ENCODE measurements around the gene TRIP11. TPM values are rescaled to one million over a fixed set of nuclear protein-coding genes. Genes with fewer than 3 reads are reported as not detected.
"Not testable (repeated sequence)": the region's sequence is repeated elsewhere in the genome, so short reads cannot be mapped to it uniquely, and the experiment has no call there.

Gene TRIP11
- total RNA-seq, result 90.5 to 104 TPM (median 92.7 TPM) in 3 replicates
- long read RNA-seq, full-length matches to known transcripts, result 18 of 45 reads
- long read RNA-seq, partial matches to known transcripts, result 10 of 45 reads
- long read RNA-seq, other reads (novel, unspliced or antisense), result 17 of 45 reads

DNA sequence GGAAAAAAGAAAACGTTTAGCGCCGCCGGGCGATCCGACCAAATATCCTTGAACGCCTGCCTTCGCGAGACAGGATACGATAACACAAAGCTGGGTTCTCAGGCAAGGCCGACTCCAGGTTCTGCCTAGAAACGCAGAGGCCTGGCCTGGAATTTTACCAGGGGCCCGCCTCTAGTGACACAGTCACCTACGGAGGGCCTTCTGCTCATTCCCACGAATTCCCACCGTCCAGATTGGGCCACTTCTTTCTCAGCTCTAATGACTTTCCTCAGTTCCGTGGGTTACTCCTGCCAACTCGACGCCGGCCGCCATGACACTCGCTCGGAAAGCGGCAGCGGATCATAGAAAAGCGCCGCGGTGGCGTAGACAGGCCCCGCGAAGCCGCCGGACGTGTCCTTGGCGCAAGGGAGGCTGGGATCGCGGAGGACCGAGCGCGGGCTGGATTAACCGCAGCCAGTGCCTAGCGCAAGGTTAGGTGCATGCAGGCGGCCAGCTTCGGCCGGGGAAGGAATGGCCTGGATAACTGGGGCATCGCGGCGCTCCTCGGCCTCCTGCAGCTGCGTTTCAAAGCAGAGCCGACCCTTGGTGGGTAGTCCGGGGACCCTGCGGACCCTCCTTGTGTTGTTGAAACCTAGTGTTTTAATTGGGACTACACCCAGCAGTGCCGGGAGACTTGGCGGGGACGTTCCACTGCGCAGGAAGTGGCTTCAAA is at the start of gene TRIP11:
Gene TRIP11 (minus strand): TSS at position 341 of the 712 bp plus-strand sequence. CDS start 374 bp downstream, outside the sequence.
- H3K4me3 Mint-ChIP-seq (ENCODE audit: unreplicated experiment), result peak within 1 kb of the TSS; percentile 98
- TF ChIP-seq, protein P1, sequence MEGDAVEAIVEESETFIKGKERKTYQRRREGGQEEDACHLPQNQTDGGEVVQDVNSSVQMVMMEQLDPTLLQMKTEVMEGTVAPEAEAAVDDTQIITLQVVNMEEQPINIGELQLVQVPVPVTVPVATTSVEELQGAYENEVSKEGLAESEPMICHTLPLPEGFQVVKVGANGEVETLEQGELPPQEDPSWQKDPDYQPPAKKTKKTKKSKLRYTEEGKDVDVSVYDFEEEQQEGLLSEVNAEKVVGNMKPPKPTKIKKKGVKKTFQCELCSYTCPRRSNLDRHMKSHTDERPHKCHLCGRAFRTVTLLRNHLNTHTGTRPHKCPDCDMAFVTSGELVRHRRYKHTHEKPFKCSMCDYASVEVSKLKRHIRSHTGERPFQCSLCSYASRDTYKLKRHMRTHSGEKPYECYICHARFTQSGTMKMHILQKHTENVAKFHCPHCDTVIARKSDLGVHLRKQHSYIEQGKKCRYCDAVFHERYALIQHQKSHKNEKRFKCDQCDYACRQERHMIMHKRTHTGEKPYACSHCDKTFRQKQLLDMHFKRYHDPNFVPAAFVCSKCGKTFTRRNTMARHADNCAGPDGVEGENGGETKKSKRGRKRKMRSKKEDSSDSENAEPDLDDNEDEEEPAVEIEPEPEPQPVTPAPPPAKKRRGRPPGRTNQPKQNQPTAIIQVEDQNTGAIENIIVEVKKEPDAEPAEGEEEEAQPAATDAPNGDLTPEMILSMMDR (IDR thresholded peaks at IDR 0.05), result no peak
- peaks cover 2% of the 10 kb centered on the region for H3K36me3 Mint-ChIP-seq (ENCODE audit: low read depth)
- peaks cover 42% of the 10 kb centered on the region for H3K4me1 Mint-ChIP-seq (ENCODE audit: low read depth)
- DNase-seq (ENCODE audit: low spot score), result peak; percentile 98
- peak within 1 kb of the TSS; percentile 100 for H3K27ac Mint-ChIP-seq (ENCODE audit: unreplicated experiment)
- no peaks in the 10 kb centered on the region for H3K9me3 Mint-ChIP-seq (ENCODE audit: low read depth)
- no peaks in the 10 kb centered on the region for H3K27me3 Mint-ChIP-seq (ENCODE audit: low read depth)

DNA sequence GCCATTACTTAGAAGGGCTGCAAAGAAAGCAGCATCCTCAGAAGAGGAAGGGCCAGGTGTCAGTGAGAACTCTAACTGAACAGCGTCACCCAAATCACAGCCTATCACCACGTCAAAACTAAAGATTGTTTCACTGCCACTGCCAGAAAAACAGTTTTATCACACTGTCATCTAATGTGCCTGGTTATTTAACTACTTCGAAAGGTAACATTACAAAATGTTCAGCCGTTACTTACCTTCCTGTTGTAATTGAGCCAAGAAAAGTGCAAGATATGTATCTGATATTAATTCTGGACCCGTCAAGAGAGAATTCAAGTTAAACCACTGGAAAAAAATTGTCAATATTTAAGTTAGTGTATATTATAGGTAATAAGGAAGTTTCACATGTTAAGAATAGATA is 48.6 kb upstream of the TRIP11 start:
- TF ChIP-seq, protein P1 (IDR thresholded peaks at IDR 0.05), result no peak
- no peak overlapping the region for H3K27ac Mint-ChIP-seq (ENCODE audit: unreplicated experiment)
- H3K4me3 Mint-ChIP-seq (ENCODE audit: unreplicated experiment), result no peak overlapping the region
- H3K4me1 Mint-ChIP-seq (ENCODE audit: low read depth), result no peaks in the 10 kb centered on the region
- H3K9me3 Mint-ChIP-seq (ENCODE audit: low read depth), result no peaks in the 10 kb centered on the region
- DNase-seq (ENCODE audit: low spot score), result no peak
- H3K36me3 Mint-ChIP-seq (ENCODE audit: low read depth), result peaks cover 18% of the 10 kb centered on the region
- H3K27me3 Mint-ChIP-seq (ENCODE audit: low read depth), result no peaks in the 10 kb centered on the region

- Mint-ChIP-seq H3K27me3 (ENCODE audit: low read depth) (no peaks in the 10 kb centered on the region), H3K27ac (ENCODE audit: unreplicated experiment) (no peak overlapping the region)
- DNase-seq (ENCODE audit: low spot score), result no peak
These were observed 34.7 kb upstream of the TRIP11 start for GRCh38 chr14:92074555-92074954.

DNA sequence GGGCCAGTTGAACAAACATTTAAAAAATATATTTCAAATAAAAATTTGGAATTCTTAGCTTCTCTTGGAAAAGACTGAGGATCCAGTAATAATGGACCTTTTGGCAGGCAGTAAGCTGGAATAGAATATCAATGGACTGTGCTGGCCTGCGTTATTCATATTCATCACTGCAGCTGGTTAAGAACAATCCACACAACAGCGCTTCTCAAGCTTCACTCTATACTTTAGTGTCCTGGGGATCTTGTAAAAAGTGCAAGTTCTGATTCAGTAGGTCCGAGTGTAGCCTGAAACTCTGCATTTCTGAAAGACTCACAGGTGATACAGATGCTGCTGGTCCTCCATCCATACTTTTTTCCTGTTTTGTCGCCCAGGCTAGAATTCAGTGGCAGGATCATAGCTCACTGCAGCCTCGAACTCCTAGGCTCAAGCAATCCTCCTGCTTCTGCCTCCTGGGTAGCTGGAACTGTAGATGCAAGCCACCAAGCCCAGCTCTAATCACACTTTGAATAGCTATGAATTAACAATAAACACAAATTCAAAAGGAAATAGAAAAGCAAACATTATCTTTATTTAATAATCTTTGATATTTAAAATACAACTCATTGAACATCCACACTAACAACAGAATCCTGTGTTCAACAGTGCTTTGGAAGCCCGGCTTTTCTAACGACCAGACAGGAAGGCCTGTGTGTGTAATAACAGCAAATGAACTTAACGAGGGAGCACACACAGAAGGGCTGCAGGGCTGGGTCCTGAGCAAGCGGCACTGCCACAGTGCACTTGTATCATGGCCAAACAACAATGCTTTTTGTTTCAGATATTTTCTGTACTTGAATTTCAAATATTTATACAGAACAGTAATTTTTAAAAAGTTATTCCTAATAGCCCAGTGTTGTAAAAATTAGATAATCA is 18.4 kb upstream of the TRIP11 start:
- Mint-ChIP-seq H3K27me3 (ENCODE audit: low read depth) (no peaks in the 10 kb centered on the region), H3K36me3 (ENCODE audit: low read depth) (peaks cover 1% of the 10 kb centered on the region), H3K4me1 (ENCODE audit: low read depth) (no peaks in the 10 kb centered on the region), H3K27ac (ENCODE audit: unreplicated experiment) (no peak overlapping the region), H3K9me3 (ENCODE audit: low read depth) (no peaks in the 10 kb centered on the region), H3K4me3 (ENCODE audit: unreplicated experiment) (no peak overlapping the region)
- TF ChIP-seq, protein P1 (IDR thresholded peaks at IDR 0.05), result no peak
- no peak for DNase-seq (ENCODE audit: low spot score)

More at GRCh38 chr14:92074555-92074954, 34.7 kb upstream of the TRIP11 start:
- Mint-ChIP-seq H3K36me3 (ENCODE audit: low read depth) (peaks cover 13% of the 10 kb centered on the region), H3K4me1 (ENCODE audit: low read depth) (no peaks in the 10 kb centered on the region), H3K4me3 (ENCODE audit: unreplicated experiment) (no peak overlapping the region), H3K9me3 (ENCODE audit: low read depth) (no peaks in the 10 kb centered on the region)
- TF ChIP-seq, protein P1 (IDR thresholded peaks at IDR 0.05), result no peak

GRCh38 chr14:92049781-92050180 is 9.9 kb upstream of the TRIP11 start:
- DNase-seq (ENCODE audit: low spot score), result no peak
- Mint-ChIP-seq H3K9me3 (ENCODE audit: low read depth) (peaks cover 12% of the 10 kb centered on the region), H3K4me1 (ENCODE audit: low read depth) (no peaks in the 10 kb centered on the region), H3K4me3 (ENCODE audit: unreplicated experiment) (no peak overlapping the region), H3K27me3 (ENCODE audit: low read depth) (no peaks in the 10 kb centered on the region), H3K27ac (ENCODE audit: unreplicated experiment) (no peak overlapping the region), H3K36me3 (ENCODE audit: low read depth) (peaks cover 22% of the 10 kb centered on the region)
- TF ChIP-seq, protein P1 (IDR thresholded peaks at IDR 0.05), result no peak

GRCh38 chr14:92049221-92049620 is 9.4 kb upstream of the TRIP11 start:
- peaks cover 22% of the 10 kb centered on the region for H3K36me3 Mint-ChIP-seq (ENCODE audit: low read depth)
- H3K27me3 Mint-ChIP-seq (ENCODE audit: low read depth); H3K27ac Mint-ChIP-seq (ENCODE audit: unreplicated experiment); H3K4me1 Mint-ChIP-seq (ENCODE audit: low read depth); H3K4me3 Mint-ChIP-seq (ENCODE audit: unreplicated experiment); DNase-seq (ENCODE audit: low spot score): not testable (repeated sequence)
- H3K9me3 Mint-ChIP-seq (ENCODE audit: low read depth), result peaks cover 12% of the 10 kb centered on the region

DNA sequence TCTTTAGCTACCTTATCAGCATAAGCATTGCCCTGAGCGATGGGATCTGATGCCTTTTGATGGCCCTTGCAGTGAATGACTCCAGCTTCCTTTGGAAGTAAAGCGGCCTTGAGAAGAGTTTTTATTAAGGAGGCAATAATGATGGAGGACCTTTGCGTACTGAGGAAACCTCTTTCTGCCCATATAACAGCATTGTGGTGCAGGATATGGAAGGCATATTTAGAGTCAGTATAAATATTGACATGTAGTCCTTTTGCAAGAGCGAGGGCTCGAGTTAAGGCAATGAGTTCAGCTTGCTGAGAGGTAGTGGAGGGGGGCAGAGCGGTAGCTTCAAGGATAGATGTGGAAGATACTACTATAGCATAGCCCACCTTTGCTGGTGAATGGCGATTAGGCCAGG is 6.0 kb upstream of the TRIP11 start:
- H3K27ac Mint-ChIP-seq (ENCODE audit: unreplicated experiment); H3K27me3 Mint-ChIP-seq (ENCODE audit: low read depth): not testable (repeated sequence)
- H3K36me3 Mint-ChIP-seq (ENCODE audit: low read depth), result peaks cover 22% of the 10 kb centered on the region

More for the DNA sequence above, 6.0 kb upstream of the TRIP11 start:
- not testable (repeated sequence) for H3K4me1 Mint-ChIP-seq (ENCODE audit: low read depth); DNase-seq (ENCODE audit: low spot score); H3K4me3 Mint-ChIP-seq (ENCODE audit: unreplicated experiment)
- H3K9me3 Mint-ChIP-seq (ENCODE audit: low read depth), result peaks cover 12% of the 10 kb centered on the region
